Bronchial epithelial cell (primary cell): ENCODE measurements around the gene ATP2B2. TPM values are rescaled to one million over a fixed set of nuclear protein-coding genes. Genes with fewer than 3 reads are reported as not detected.

Experiments used
- DNase-seq: peaks from one replicate; pipeline ENCODE4 v3.0.0-alpha.2; 2010; ENCODE audit warnings: low read depth
- FAIRE-seq: peaks from 2 replicates; lab custom pipeline; 2011; peaks lifted over from hg19 to GRCh38; lab: Jason Lieb, UNC
- H3K27me3 ChIP-seq: 2 replicates; pipeline ENCODE4 v1.5.1; 2011; ENCODE audit warnings: low read length; ENCODE audit not compliant: control insufficient read depth, insufficient read depth
- H3K36me3 ChIP-seq: 2 replicates; pipeline ENCODE4 v1.5.1; 2011; ENCODE audit warnings: low read length; ENCODE audit not compliant: control insufficient read depth, insufficient read depth
- H3K4me3 ChIP-seq: 2 replicates; pipeline ENCODE4 v1.5.1; 2011; ENCODE audit warnings: mild to moderate bottlenecking, low read depth, low read length, control low read depth
- CTCF ChIP-seq: IDR thresholded peaks from 2 replicates; pipeline ENCODE4 v1.5.1; 2011; ENCODE audit warnings: mild to moderate bottlenecking, moderate library complexity, low read length, control low read depth, inconsistent platforms; ENCODE audit not compliant: insufficient read depth, severe bottlenecking
- total RNA-seq: library from RNA; depleted of rRNA; stranded (reverse); fragments of >200 nt; gene quantifications from 2 replicates; pipeline ENCODE4 v1.2.1, GENCODE V29; 2014

The ATP2B2 gene
- total RNA-seq, 1 donor from 2014 or later, result not detected

- DNase-seq, result peak; percentile 61
- no peak overlapping the region for H3K4me3 ChIP-seq
- H3K27me3 ChIP-seq, result no peaks in the 10 kb centered on the region
- peak; percentile 37 for TF ChIP-seq CTCF
- peak; percentile 80 for FAIRE-seq
- H3K36me3 ChIP-seq, result peaks cover 2% of the 10 kb centered on the region
Measured at GRCh38 chr3:10286596-10287295, 218.6 kb downstream of the ATP2B2 start.

GRCh38 chr3:10286133-10286524, 219.3 kb downstream of the ATP2B2 start:
- peaks cover 2% of the 10 kb centered on the region for H3K36me3 ChIP-seq
- no peak for DNase-seq
- no peak for TF ChIP-seq CTCF
- no peak for FAIRE-seq
- no peak overlapping the region for H3K4me3 ChIP-seq
- no peaks in the 10 kb centered on the region for H3K27me3 ChIP-seq

GRCh38 chr3:10285272-10286132, 219.9 kb downstream of the ATP2B2 start:
- peaks cover 6% of the 10 kb centered on the region for H3K36me3 ChIP-seq
- FAIRE-seq (no peak), DNase-seq (peak; percentile 10)
- no peak overlapping the region for H3K4me3 ChIP-seq
- TF ChIP-seq CTCF, result no peak
- H3K27me3 ChIP-seq, result no peaks in the 10 kb centered on the region

DNA sequence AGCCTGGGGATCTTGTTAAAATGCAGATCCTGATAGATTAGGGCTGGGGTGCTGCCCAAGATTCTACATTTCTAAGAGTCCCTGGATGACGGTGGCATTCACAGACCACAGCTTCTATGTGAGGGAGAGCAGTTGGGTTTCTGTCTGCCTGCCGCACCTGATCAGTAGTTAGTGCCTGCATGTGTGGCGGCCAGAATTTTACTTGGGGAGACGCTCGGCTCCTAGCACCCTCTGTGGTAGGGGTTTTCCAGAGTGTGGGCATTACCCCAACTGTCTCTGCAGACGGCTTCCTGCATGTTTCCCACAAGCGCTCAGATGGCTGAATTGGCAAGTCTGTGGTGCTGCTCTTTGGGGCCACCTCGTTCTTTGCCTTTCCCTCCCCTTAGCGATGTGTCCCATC, 220.9 kb downstream of the ATP2B2 start:
- DNase-seq (no peak), FAIRE-seq (no peak)
- H3K36me3 ChIP-seq, result peaks cover 9% of the 10 kb centered on the region
- TF ChIP-seq CTCF, result no peak
- no peaks in the 10 kb centered on the region for H3K27me3 ChIP-seq
- no peak overlapping the region for H3K4me3 ChIP-seq

DNA sequence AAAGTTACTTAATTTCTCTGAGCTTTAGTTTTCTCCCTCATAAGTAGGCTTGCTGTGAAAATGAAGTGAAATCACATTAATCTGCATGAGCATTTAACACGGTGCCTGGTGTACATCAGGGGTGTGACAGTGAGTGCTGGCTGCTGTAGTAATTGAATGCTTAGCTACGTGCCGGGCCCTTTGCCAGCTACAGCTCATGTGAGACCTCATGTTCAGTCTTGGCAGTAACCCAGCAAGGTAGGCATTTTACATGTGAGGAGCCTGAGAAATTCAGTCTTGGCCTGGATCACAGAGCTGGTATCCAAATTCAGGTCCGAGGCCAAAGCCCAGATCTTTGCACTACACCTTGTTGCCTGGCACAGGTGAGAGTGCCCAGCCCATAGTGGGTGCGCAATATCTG, 221.7 kb downstream of the ATP2B2 start:
- Histone ChIP-seq H3K36me3 (peaks cover 12% of the 10 kb centered on the region), H3K27me3 (no peaks in the 10 kb centered on the region), H3K4me3 (no peak overlapping the region)
- FAIRE-seq (peak; percentile 23), DNase-seq (peak; percentile 79)
- TF ChIP-seq CTCF, result no peak
